Neuron (in vitro differentiated cells): Measurements from ENCODE around the gene ZCCHC4.
A peak's percentile ranks its signal among the peaks of the same experiment; 100 is the strongest.
"Not testable (repeated sequence)": the region's sequence is repeated elsewhere in the genome, so short reads cannot be mapped to it uniquely, and the experiment has no call there.

Experiments used
- H2AFZ ChIP-seq: one replicate; pipeline ENCODE4 v1.6.1; 2013; ENCODE audit warnings: low read depth, mild to moderate bottlenecking, inconsistent platforms, low read length, moderate library complexity
- H3K27me3 ChIP-seq: one replicate; pipeline ENCODE4 v1.6.1; 2013; ENCODE audit warnings: low read length; ENCODE audit not compliant: insufficient read depth
- H3K36me3 ChIP-seq: one replicate; pipeline ENCODE4 v1.6.1; 2013; ENCODE audit warnings: low read length; ENCODE audit not compliant: insufficient read depth
- H3K4me1 ChIP-seq: one replicate; pipeline ENCODE4 v1.6.1; 2013; ENCODE audit warnings: low read length; ENCODE audit not compliant: insufficient read depth
- H3K4me3 ChIP-seq: 2 replicates; pipeline ENCODE4 v1.5.1; 2013; ENCODE audit warnings: mild to moderate bottlenecking, low read length, moderate library complexity
- H3K9me3 ChIP-seq: one replicate; pipeline ENCODE4 v1.6.1; 2013; ENCODE audit warnings: low read length

ZCCHC4 gene

DNA sequence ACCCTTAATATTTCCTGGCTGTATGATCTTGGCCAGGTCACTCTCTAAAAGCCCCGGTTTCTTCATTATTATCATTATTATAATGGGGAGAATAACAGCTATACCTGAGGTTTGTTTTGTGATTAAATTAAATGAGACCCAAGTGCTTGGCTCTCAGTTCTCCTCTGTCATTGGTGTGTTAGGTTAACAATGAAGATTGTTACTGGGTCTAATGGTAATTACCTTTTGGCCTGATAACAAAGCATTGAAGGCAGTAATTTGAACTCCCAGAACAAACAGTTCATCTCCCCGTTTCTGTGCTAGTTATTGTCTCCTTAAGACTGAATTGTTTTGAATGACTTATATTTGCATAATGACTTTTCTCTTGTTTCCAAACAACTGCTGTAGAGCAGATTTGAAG is 57.7 kb downstream of the ZCCHC4 start:
- Histone ChIP-seq H3K4me3 (no peak overlapping the region), H2AFZ (no peak overlapping the region), H3K9me3 (no peaks in the 10 kb centered on the region), H3K27me3 (no peaks in the 10 kb centered on the region), H3K4me1 (no peaks in the 10 kb centered on the region), H3K36me3 (no peaks in the 10 kb centered on the region)

DNA sequence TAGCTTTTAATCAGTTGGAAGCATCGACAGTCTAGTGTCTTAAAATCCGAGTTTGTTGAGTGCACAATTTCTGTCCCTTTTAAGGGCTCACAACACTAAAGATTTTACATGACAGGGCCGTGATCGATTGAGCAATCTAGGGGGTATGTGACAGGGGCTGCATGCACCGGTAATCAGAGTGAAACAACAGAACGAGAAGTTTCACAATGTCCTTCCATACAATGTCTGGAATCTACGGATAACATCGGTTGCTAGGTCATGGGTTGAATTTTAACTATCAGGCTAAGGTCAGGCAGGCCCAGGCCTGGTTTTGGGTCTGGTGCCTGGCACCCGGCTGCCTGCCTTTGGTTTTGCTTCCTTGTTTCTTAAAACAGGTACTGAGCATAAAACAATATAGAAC is 60.0 kb downstream of the ZCCHC4 start:
- not testable (repeated sequence) for H3K4me1 ChIP-seq, H3K9me3 ChIP-seq, H2AFZ ChIP-seq, H3K36me3 ChIP-seq, H3K27me3 ChIP-seq, H3K4me3 ChIP-seq

DNA sequence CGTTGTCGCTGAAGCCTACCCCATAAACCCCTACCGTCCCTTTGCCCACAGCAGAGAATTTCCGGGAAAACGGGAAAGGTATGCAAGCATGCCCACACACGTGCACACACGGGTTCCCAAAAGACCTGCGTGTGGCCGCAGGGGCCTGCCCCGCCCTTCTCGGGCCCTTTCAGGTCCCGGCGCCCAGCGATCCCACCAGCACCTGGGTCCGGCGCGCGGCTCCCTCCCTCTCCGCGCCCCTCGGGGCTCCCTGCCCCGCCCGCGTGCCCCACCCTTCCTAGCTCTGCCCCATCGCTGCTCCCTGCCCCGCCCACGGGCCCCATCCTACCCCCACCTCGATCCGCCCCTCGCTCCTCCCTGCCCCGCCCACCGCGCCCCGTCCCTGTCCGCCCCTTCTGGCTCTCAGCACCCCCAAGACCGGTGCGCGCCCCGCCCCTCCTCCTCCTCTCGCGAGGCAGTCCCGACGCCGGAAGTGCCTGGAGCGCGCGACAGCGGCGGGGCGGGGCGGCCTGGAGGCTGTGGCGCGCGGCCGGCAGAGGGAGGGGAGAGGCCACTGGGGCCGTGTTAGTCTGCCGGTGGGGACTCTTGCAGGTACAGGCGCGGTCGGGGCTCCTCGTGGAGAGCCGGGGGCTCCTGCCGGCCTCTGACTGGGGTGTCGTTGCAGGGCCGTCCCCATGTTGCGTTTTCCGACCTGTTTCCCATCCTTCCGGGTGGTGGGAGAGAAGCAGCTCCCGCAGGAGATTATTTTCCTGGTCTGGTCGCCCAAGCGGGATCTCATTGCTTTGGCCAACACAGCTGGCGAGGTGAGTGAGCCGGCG is 64.4 kb downstream of the ZCCHC4 start, which contains the start of gene ANAPC4:
Gene ANAPC4 (plus strand): TSS at position 510 of the 818 bp plus-strand sequence. CDS start 165 bp downstream, at position 675.
- H3K27me3 ChIP-seq: no peaks in the 10 kb centered on the region
- peaks cover 7% of the 10 kb centered on the region for H3K4me1 ChIP-seq
- no peaks in the 10 kb centered on the region for H3K9me3 ChIP-seq
- peak within 1 kb of the TSS; percentile 93 for H3K4me3 ChIP-seq
- peak within 1 kb of the TSS; percentile 75 for H2AFZ ChIP-seq
- peaks cover 9% of the 10 kb centered on the region for H3K36me3 ChIP-seq

DNA sequence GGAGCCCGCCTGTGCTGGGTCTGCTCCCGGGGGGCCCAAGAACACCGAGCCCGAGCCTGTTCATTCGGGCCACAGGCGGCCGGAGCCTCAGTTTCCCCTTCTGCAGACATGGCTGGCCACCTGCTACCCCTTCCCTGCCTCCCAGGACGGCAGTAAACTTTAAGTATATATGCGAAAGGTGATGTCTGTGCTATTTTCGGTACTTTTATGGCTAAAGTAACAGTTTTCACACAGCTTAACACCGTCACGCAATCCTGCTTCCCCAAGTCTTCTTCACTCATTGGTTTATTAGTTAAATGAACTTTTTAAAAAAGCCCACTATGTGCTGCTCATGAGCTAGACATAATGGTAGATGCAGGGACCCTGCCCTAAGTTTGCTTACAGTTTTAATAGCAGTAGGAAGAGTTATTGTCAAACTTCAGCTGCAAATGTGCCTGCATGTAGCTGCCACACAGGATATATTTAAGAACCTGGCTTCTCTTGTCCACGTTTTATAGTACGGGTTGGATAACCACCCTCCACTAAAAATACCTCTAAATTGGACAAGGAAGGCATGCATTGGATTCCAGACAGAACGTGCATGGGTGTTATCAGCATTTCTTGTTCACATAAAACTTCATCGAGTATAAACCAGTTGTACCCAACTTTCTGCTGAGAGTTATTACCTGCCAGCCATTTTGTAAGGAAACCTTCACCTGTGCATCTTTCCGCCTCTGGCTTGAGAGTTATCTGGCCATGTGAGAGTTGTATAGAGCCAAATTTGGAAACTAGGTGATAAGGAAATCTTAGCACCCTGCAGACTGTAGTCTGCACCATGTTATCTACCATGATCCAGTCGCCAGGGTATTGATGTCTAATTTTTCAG is 65.2 kb downstream of the ZCCHC4 start:
- Histone ChIP-seq H3K36me3 (peaks cover 12% of the 10 kb centered on the region), H2AFZ (peak overlapping the region; percentile 75), H3K4me3 (peak overlapping the region; percentile 93)

DNA sequence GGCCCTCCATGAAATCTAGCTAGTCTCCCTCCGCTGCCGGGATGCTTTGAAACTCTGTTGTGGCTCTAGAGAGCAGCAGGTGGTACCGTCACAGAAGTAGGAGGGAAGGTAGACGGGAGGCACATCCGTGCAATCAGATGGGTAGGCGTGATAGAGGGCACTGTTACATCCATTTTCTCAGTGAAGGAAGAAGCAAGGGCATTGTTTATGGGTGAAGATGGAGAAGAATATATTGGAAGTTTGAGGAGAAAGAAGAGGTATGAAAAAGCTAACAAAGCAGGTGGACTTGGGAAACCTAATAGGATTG is 65.8 kb downstream of the ZCCHC4 start:
- Histone ChIP-seq H3K4me1 (peaks cover 7% of the 10 kb centered on the region), H2AFZ (no peak overlapping the region), H3K9me3 (no peaks in the 10 kb centered on the region), H3K4me3 (peak overlapping the region; percentile 93), H3K27me3 (no peaks in the 10 kb centered on the region), H3K36me3 (peaks cover 16% of the 10 kb centered on the region)

More for the DNA sequence above, 65.2 kb downstream of the ZCCHC4 start:
- Histone ChIP-seq H3K9me3 (no peaks in the 10 kb centered on the region), H3K27me3 (no peaks in the 10 kb centered on the region), H3K4me1 (peaks cover 7% of the 10 kb centered on the region)

DNA sequence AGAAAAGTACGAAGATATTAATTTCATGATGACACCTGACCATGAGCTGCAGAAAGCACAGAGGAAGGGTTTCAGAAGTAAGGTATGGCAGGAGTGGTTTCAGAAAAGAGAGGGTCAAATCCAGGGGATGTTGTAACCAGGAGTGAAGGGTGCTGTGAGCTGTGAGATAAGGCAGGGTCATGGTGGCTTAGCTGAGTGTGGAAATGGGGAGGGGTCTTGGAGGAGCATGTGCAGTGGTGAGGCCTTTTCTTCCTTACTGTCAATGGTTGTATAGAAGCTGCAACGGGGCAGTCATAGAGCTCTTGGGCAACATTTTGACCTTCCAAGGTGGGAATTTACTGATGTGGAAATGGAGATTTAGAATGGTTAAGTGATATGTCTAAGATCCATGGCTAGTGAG is 67.0 kb downstream of the ZCCHC4 start:
- Histone ChIP-seq H3K36me3 (peaks cover 27% of the 10 kb centered on the region), H3K27me3 (no peaks in the 10 kb centered on the region), H3K4me1 (peaks cover 7% of the 10 kb centered on the region), H3K9me3 (no peaks in the 10 kb centered on the region), H3K4me3 (no peak overlapping the region), H2AFZ (no peak overlapping the region)

DNA sequence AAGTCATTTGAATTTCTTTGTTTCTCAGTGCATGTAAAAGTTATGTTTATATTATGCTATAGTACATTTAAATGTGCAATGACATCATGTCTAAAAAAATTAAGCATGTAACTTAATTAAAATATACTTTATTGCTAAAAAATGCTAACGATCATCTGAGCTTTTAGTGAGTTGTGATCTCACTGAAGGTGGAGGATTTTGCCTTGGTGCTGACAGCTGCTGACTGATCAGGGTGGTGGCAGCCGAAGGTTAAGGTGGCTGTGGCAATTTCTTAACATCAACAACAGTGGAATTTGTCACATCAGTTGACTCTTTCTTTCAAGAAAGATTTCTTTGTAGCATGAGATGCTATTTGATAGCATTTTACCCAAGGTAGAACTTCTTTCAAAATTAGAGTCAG is 71.1 kb downstream of the ZCCHC4 start:
- Histone ChIP-seq H3K4me1 (no peaks in the 10 kb centered on the region), H2AFZ (no peak overlapping the region), H3K9me3 (no peaks in the 10 kb centered on the region), H3K27me3 (no peaks in the 10 kb centered on the region), H3K4me3 (no peak overlapping the region), H3K36me3 (peaks cover 38% of the 10 kb centered on the region)

DNA sequence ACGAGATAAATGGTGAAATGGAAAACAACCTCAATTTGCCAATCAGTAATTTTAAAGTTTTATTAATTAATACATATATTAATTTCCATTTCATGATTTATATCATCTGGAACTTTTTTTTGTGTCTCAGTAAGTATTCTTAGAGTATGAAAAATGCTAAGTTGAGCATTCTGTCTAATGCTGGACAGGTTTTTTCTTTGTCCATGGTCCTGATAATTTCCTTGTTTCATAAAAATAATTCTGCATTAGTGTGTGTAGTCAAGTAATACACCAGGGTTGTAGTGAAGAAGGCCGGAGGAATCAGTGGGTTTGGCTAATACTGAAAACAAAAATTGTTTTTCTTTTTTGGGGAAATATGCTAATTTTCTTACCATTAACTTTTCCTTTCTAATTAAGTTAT is 74.4 kb downstream of the ZCCHC4 start:
- no peaks in the 10 kb centered on the region for H3K9me3 ChIP-seq
- H3K27me3 ChIP-seq: no peaks in the 10 kb centered on the region
- H3K4me3 ChIP-seq: no peak overlapping the region
- H2AFZ ChIP-seq: no peak overlapping the region
- H3K36me3 ChIP-seq: peaks cover 48% of the 10 kb centered on the region
- H3K4me1 ChIP-seq: no peaks in the 10 kb centered on the region

DNA sequence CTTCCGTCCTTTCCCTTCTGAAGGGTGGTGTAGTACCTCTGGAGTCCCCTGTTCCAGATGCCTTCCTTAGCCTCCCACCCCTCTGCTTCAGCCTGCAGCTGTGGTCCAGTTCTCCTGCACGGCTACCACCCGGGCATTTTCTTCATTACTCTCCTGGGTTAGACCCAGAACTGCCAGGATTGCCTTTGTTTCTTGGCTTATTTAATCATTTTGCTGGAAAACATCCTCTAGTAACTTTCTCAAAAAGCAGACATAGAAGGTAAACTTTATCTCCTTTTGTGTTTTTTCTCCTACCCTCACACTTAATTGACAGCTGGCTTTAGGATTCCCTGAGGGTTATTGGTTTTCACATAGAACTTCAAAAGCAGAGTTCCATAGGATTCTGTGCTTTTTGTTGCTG is 84.7 kb downstream of the ZCCHC4 start:
- Histone ChIP-seq H3K9me3 (peaks cover 13% of the 10 kb centered on the region), H3K4me1 (no peaks in the 10 kb centered on the region), H2AFZ (no peak overlapping the region), H3K4me3 (no peak overlapping the region), H3K27me3 (no peaks in the 10 kb centered on the region), H3K36me3 (peaks cover 67% of the 10 kb centered on the region)

DNA sequence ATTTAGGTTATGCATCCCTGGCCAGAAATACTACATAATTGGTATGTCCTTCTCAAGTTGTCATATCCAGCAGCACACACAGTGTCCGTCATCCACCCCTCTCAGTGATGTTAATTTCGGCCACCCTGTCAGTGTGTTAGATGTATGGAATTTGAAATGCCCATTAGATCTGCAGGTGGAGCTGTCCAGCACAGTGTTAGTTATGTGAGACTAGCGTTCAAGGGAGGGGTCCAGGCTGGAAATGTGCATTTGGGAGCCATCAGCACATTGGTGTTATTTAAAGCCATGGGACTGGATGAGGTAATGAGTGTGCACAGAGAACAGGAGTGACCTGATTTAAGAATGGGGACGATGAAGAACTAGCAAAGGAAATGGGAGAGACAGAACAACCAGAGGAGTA is 86.9 kb downstream of the ZCCHC4 start:
- peaks cover 13% of the 10 kb centered on the region for H3K9me3 ChIP-seq
- H3K4me3 ChIP-seq: no peak overlapping the region
- no peak overlapping the region for H2AFZ ChIP-seq
- H3K27me3 ChIP-seq: no peaks in the 10 kb centered on the region
- peaks cover 60% of the 10 kb centered on the region for H3K36me3 ChIP-seq
- H3K4me1 ChIP-seq: no peaks in the 10 kb centered on the region

DNA sequence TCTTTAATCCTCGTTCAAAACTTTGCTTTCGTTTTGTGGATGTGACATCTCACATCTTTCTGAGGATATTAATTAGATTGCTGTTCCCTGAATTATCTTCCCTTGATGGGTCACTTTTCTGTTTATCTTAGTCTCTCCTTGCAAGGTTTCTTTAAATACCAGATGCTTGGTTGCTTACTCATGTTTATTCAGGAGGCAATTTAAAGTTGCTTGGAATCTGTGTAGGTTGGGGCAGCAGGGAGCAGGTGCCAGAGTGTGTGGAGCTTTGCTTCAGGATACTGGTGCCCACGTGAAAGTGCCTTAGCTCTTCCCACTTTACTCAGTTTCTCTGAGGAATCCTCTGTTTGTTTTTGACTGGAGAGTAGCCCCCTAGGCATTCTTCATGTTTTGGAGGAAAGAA is 88.5 kb downstream of the ZCCHC4 start:
- Histone ChIP-seq H3K9me3 (peaks cover 8% of the 10 kb centered on the region), H3K36me3 (peaks cover 59% of the 10 kb centered on the region), H3K27me3 (no peaks in the 10 kb centered on the region), H3K4me3 (no peak overlapping the region), H2AFZ (no peak overlapping the region), H3K4me1 (no peaks in the 10 kb centered on the region)

DNA sequence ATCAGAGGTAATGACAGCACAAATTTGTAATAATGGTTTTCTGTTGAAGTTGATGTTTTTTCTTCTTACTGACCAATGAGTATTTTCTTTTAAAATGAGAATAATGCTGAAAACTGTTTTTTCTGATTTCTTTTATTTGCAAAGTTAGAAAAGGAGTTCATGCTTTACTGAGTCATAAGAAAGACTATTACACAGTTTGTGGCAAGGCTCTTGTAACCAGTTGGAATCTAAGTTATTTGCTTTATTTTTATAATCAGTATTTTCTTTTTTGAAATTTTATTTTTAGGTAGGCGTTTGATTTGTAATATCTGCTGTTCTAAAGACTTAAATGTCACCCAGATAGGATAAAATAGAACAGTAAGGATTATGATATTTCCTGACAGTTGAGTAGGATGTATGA is 89.9 kb downstream of the ZCCHC4 start:
- H3K4me3 ChIP-seq: no peak overlapping the region
- H3K9me3 ChIP-seq: no peaks in the 10 kb centered on the region
- no peaks in the 10 kb centered on the region for H3K4me1 ChIP-seq
- no peaks in the 10 kb centered on the region for H3K27me3 ChIP-seq
- peaks cover 52% of the 10 kb centered on the region for H3K36me3 ChIP-seq
- H2AFZ ChIP-seq: no peak overlapping the region

DNA sequence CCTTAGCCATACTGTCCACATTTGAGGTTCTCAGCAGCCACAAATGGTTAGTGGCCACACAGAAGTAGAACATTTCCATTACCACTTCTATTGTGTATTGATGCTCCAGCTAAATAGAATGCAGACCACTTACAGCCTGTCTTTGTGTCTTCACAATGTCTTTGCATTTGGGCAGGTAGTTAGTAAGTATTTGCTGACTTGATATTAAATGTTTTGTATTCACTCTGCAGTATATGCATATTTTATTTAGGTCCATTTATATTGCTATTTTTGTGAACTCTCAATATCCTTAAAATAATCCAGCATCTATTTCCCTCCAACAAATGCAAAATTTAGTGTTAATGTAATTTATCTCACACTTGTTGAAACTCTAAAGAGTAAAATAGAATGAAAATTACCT is 91.1 kb downstream of the ZCCHC4 start:
- Histone ChIP-seq H3K27me3 (no peaks in the 10 kb centered on the region), H2AFZ (no peak overlapping the region), H3K36me3 (peaks cover 50% of the 10 kb centered on the region), H3K4me1 (no peaks in the 10 kb centered on the region), H3K9me3 (no peaks in the 10 kb centered on the region), H3K4me3 (no peak overlapping the region)
